Measurements from ENCODE around the gene TRPM3. TPM values are rescaled to one million over a fixed set of nuclear protein-coding genes. Genes with fewer than 3 reads are reported as not detected.

Gene TRPM3
- total RNA-seq, 1 experiment from 2014 or later: 5.4 TPM

- TF ChIP-seq PRDM15 (CRISPR knock-in tag; IDR thresholded peaks at IDR 0.05) (no peak), GABPB1 (CRISPR knock-in tag; IDR thresholded peaks at IDR 0.05) (no peak), NR1H2 (CRISPR knock-in tag; IDR thresholded peaks at IDR 0.05) (no peak)
- TF ChIP-seq, protein P1, sequence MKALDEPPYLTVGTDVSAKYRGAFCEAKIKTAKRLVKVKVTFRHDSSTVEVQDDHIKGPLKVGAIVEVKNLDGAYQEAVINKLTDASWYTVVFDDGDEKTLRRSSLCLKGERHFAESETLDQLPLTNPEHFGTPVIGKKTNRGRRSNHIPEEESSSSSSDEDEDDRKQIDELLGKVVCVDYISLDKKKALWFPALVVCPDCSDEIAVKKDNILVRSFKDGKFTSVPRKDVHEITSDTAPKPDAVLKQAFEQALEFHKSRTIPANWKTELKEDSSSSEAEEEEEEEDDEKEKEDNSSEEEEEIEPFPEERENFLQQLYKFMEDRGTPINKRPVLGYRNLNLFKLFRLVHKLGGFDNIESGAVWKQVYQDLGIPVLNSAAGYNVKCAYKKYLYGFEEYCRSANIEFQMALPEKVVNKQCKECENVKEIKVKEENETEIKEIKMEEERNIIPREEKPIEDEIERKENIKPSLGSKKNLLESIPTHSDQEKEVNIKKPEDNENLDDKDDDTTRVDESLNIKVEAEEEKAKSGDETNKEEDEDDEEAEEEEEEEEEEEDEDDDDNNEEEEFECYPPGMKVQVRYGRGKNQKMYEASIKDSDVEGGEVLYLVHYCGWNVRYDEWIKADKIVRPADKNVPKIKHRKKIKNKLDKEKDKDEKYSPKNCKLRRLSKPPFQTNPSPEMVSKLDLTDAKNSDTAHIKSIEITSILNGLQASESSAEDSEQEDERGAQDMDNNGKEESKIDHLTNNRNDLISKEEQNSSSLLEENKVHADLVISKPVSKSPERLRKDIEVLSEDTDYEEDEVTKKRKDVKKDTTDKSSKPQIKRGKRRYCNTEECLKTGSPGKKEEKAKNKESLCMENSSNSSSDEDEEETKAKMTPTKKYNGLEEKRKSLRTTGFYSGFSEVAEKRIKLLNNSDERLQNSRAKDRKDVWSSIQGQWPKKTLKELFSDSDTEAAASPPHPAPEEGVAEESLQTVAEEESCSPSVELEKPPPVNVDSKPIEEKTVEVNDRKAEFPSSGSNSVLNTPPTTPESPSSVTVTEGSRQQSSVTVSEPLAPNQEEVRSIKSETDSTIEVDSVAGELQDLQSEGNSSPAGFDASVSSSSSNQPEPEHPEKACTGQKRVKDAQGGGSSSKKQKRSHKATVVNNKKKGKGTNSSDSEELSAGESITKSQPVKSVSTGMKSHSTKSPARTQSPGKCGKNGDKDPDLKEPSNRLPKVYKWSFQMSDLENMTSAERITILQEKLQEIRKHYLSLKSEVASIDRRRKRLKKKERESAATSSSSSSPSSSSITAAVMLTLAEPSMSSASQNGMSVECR (CRISPR knock-in tag; IDR thresholded peaks at IDR 0.05; ENCODE audit: borderline replicate concordance): no peak
Measured at GRCh38 chr9:70616228-70616990, 505.0 kb downstream of the TRPM3 start (continued).

- POLR2A ChIA-PET: interaction anchor here (0.6 kb wide), 1 partner anchor 67 kb away, joined by 5 read pairs; no protein-coding TSS in a partner anchor
- Mint-ChIP-seq H3K4me1 (peaks cover 8% of the 10 kb centered on the region), H3K27me3 (ENCODE audit: low read depth) (no peaks in the 10 kb centered on the region), H3K27ac (no peak overlapping the region), H3K36me3 (peaks cover 6% of the 10 kb centered on the region), H3K4me3 (no peak overlapping the region), H3K9me3 (no peaks in the 10 kb centered on the region)
- no peak for ATAC-seq
- no peak for DNase-seq (ENCODE audit: low spot score)
- CTCF ChIA-PET: interaction anchor here (0.9 to 1.9 kb wide), 2 partner anchors 13 to 25 kb away, joined by 4 to 9 read pairs; no protein-coding TSS in a partner anchor
- TF ChIP-seq ZNF396 (CRISPR knock-in tag; IDR thresholded peaks at IDR 0.05; ENCODE audit: borderline replicate concordance) (no peak), IRF1 (CRISPR knock-in tag; IDR thresholded peaks at IDR 0.05) (no peak)
- TF ChIP-seq, protein P2, sequence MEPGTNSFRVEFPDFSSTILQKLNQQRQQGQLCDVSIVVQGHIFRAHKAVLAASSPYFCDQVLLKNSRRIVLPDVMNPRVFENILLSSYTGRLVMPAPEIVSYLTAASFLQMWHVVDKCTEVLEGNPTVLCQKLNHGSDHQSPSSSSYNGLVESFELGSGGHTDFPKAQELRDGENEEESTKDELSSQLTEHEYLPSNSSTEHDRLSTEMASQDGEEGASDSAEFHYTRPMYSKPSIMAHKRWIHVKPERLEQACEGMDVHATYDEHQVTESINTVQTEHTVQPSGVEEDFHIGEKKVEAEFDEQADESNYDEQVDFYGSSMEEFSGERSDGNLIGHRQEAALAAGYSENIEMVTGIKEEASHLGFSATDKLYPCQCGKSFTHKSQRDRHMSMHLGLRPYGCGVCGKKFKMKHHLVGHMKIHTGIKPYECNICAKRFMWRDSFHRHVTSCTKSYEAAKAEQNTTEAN (CRISPR knock-in tag; IDR thresholded peaks at IDR 0.05): no peak
Measured at GRCh38 chr9:70615464-70616138, 505.8 kb downstream of the TRPM3 start.

DNA sequence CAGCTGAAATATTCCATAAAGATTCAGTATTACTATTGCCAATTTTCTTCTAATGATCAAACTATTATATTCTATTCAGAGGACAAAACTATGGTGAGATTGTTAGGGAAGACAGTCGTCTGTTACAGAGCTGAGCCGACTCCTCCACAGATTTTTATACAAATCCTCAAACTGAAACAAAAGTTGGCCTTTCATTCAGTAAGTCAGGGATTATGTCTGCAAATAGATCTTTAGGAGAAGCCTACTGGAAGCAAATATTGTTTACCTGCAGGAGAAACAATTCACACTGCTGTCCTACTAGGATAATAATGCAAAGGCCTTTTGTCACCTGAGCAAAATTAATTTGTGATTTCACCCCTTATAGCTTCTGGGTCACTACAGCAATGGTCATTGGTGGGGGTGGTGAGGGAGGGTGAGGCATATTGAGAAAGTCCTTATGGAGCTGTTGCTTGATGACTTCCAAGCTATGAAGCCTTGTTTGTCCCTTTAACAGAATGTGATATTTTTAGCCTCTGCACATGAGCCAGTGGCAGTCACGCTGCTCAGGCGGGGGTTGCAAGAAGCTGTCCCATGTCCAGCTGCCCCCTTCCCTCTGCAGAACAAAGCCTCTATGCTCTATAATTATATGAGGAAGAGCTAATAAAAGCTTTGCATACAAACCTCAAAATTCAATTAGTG lies 506.5 kb downstream of the TRPM3 start:
- Mint-ChIP-seq H3K9me3 (no peaks in the 10 kb centered on the region), H3K27me3 (ENCODE audit: low read depth) (no peaks in the 10 kb centered on the region), H3K27ac (no peak overlapping the region), H3K4me1 (peaks cover 8% of the 10 kb centered on the region), H3K4me3 (no peak overlapping the region), H3K36me3 (peaks cover under 1% of the 10 kb centered on the region)
- DNase-seq (ENCODE audit: low spot score) (no peak), ATAC-seq (no peak)
- ChIA-PET POLR2A (no interaction called here), CTCF (interaction anchor here (0.9 to 1.9 kb wide), 2 partner anchors 13 to 25 kb away, joined by 4 to 9 read pairs; no protein-coding TSS in a partner anchor)
- TF ChIP-seq NFE2L1 (CRISPR knock-in tag; IDR thresholded peaks at IDR 0.05) (no peak), CREM (CRISPR knock-in tag; IDR thresholded peaks at IDR 0.05) (no peak), ZNF317 (CRISPR knock-in tag; IDR thresholded peaks at IDR 0.05; ENCODE audit: borderline replicate concordance, low read depth) (no peak), NFATC4 (CRISPR knock-in tag; IDR thresholded peaks at IDR 0.05) (no peak), ZNF138 (CRISPR knock-in tag; conservative IDR thresholded peaks at IDR 0.05) (no peak), FOXK1 (CRISPR knock-in tag; IDR thresholded peaks at IDR 0.05) (no peak), SMAD4 (CRISPR knock-in tag; IDR thresholded peaks at IDR 0.05) (no peak), NFYB (CRISPR knock-in tag; conservative IDR thresholded peaks at IDR 0.05; ENCODE audit: low read depth) (no peak)
- TF ChIP-seq, protein P3, sequence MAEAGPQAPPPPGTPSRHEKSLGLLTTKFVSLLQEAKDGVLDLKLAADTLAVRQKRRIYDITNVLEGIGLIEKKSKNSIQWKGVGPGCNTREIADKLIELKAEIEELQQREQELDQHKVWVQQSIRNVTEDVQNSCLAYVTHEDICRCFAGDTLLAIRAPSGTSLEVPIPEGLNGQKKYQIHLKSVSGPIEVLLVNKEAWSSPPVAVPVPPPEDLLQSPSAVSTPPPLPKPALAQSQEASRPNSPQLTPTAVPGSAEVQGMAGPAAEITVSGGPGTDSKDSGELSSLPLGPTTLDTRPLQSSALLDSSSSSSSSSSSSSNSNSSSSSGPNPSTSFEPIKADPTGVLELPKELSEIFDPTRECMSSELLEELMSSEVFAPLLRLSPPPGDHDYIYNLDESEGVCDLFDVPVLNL (CRISPR knock-in tag; IDR thresholded peaks at IDR 0.05; ENCODE audit: borderline replicate concordance, low read depth): no peak
- TF ChIP-seq, protein P4, sequence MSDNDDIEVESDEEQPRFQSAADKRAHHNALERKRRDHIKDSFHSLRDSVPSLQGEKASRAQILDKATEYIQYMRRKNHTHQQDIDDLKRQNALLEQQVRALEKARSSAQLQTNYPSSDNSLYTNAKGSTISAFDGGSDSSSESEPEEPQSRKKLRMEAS (CRISPR knock-in tag; IDR thresholded peaks at IDR 0.05): no peak
- TF ChIP-seq, protein P5, sequence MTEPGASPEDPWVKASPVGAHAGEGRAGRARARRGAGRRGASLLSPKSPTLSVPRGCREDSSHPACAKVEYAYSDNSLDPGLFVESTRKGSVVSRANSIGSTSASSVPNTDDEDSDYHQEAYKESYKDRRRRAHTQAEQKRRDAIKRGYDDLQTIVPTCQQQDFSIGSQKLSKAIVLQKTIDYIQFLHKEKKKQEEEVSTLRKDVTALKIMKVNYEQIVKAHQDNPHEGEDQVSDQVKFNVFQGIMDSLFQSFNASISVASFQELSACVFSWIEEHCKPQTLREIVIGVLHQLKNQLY (CRISPR knock-in tag; IDR thresholded peaks at IDR 0.05): no peak

Measured in WTC11 (cell line).